GM18499 (cell line): Measurements from ENCODE around the gene HOGA1.
"Not testable (repeated sequence)": the region's sequence is repeated elsewhere in the genome, so short reads cannot be mapped to it uniquely, and the experiment has no call there.

Experiments
- ATAC-seq: cut with Tn5 transposase; IDR thresholded peaks from one replicate; pipeline ENCODE4 v1.9.1; 2021; ENCODE audit warnings: moderate number of reproducible peaks; ENCODE audit not compliant: insufficient read depth, unreplicated experiment

Gene HOGA1

GRCh38 chr10:97601268-97602215 lies 17.4 kb downstream of the HOGA1 start:
- ATAC-seq = no peak

GRCh38 chr10:97607095-97607636 lies 23.0 kb downstream of the HOGA1 start:
- no peak for ATAC-seq

- no peak for ATAC-seq
These were observed 24.9 kb downstream of the HOGA1 start for GRCh38 chr10:97608991-97609561.

- no peak for ATAC-seq
These were observed 27.3 kb downstream of the HOGA1 start for GRCh38 chr10:97611473-97611872.

- no peak for ATAC-seq
These were observed 28.2 kb downstream of the HOGA1 start for GRCh38 chr10:97612386-97612785.

- no peak for ATAC-seq
These were observed 34.1 kb downstream of the HOGA1 start for GRCh38 chr10:97618285-97618684.

- no peak for ATAC-seq
These were observed 34.5 kb downstream of the HOGA1 start for GRCh38 chr10:97618733-97619132.

- no peak for ATAC-seq
These were observed 39.1 kb downstream of the HOGA1 start for GRCh38 chr10:97623277-97623676.

GRCh38 chr10:97627731-97628130 lies 43.5 kb downstream of the HOGA1 start:
- no peak for ATAC-seq

- no peak for ATAC-seq
These were observed 44.0 kb downstream of the HOGA1 start for GRCh38 chr10:97628228-97628627.

GRCh38 chr10:97629289-97629688 lies 45.1 kb downstream of the HOGA1 start:
- ATAC-seq = no peak

GRCh38 chr10:97631098-97631497 lies 46.9 kb downstream of the HOGA1 start:
- ATAC-seq = no peak

GRCh38 chr10:97632949-97633884 lies 49.0 kb downstream of the HOGA1 start, which contains the start of gene MORN4:
Gene MORN4 (minus strand): TSS chr10:97633500. CDS start chr10:97619653, 13,847 bp downstream.
- ATAC-seq = peak; percentile 59

GRCh38 chr10:97633921-97634320 lies 49.7 kb downstream of the HOGA1 start:
- no peak for ATAC-seq

- no peak for ATAC-seq
These were observed 51.4 kb downstream of the HOGA1 start for GRCh38 chr10:97635577-97635976.

GRCh38 chr10:97639090-97639489 lies 54.9 kb downstream of the HOGA1 start:
- ATAC-seq = not testable (repeated sequence)

- ATAC-seq = peak; percentile 92
These were observed 56.1 kb downstream of the HOGA1 start, which contains the start of gene PI4K2A for GRCh38 chr10:97640174-97640867. Gene PI4K2A (plus strand): TSS chr10:97640671. CDS start chr10:97640743, 72 bp downstream.

- no peak for ATAC-seq
These were observed 57.0 kb downstream of the HOGA1 start for GRCh38 chr10:97640868-97641811.
